ENCODE results near the gene MBOAT2.
A peak's percentile ranks its signal among the peaks of the same experiment; 100 is the strongest.

The MBOAT2 gene

DNA sequence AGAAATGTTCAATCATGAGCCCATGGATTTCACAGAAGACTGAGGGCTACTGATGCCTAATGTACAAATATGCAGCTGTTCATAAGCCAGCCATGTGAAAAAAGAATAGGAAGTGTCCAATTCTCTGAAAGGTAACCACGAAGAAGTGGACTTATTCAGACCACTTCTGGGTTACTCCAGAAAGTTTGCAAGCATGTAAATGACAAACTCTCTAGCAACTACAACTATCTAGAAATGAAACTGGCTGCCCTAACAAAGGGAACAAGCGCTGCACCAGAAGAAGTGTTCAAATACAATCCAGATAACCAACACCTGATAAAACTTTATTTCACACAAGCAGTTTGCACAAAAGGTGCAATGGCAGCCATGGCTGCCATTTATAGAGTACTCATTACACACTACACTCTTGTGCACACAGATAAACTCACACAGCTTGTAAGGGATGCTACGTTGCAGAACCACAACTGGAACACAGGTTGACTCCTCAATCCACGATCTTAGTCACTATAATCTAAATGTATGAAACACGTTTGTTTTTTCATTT lies 13.9 kb downstream of the MBOAT2 start:
- no peak overlapping the region for H3K27ac ChIP-seq (ENCODE audit: low read length)

DNA sequence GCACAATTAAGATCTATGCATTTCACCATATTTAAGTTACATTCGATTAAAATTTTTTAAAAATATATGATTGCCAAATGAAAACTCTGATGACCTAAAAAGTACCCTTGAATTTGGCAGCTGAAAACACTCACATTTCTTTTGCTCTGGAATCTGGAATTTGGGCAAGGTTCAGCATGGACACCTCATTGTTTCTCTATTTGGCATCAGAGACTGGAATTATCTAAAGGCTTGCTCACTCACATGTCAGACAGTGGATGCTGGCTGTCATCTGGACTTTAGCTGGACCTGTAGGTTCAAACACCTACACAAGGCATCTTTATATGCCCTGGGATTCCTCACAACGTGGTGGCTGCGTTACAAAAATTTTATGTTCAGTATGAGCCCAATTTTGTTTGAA lies 16.1 kb downstream of the MBOAT2 start:
- H3K27ac ChIP-seq (ENCODE audit: low read length): no peak overlapping the region
- H4K20me1 ChIP-seq (ENCODE audit: insufficient read depth, low read length): no peaks in the 10 kb centered on the region
- no peak overlapping the region for H3K4me3 ChIP-seq (ENCODE audit: low read length)
- H3K4me2 ChIP-seq (ENCODE audit: low read length): no peak overlapping the region
- H3K27me3 ChIP-seq (ENCODE audit: low read depth, low read length): peaks cover 12% of the 10 kb centered on the region; the same call in 1 of the 2 replicates
- H2AFZ ChIP-seq (ENCODE audit: low read depth, low read length): no peak overlapping the region
- no peaks in the 10 kb centered on the region for H3K79me2 ChIP-seq (ENCODE audit: low read length)
- H3K36me3 ChIP-seq (replicated peaks; ENCODE audit: low read depth, low read length): no peaks in the 10 kb centered on the region
- no peak overlapping the region for H3K9ac ChIP-seq (ENCODE audit: low read length)
- peaks cover 33% of the 10 kb centered on the region for H3K4me1 ChIP-seq (ENCODE audit: low read length)
- TF ChIP-seq CTCF (IDR thresholded peaks at IDR 0.05; ENCODE audit: low read depth, low read length) (no peak), EZH2phosphoT487 (IDR thresholded peaks at IDR 0.05; ENCODE audit: low read depth) (no peak)
- H3K9me3 ChIP-seq (ENCODE audit: insufficient read depth, low read length): no peaks in the 10 kb centered on the region

More for the DNA sequence above, 13.9 kb downstream of the MBOAT2 start:
- peaks cover 13% of the 10 kb centered on the region for H3K4me1 ChIP-seq (ENCODE audit: low read length)
- H3K27me3 ChIP-seq (ENCODE audit: low read depth, low read length): peaks cover 16% of the 10 kb centered on the region; the same call in 1 of the 2 replicates
- H3K79me2 ChIP-seq (ENCODE audit: low read length): no peaks in the 10 kb centered on the region
- H3K36me3 ChIP-seq (replicated peaks; ENCODE audit: low read depth, low read length): no peaks in the 10 kb centered on the region
- no peaks in the 10 kb centered on the region for H4K20me1 ChIP-seq (ENCODE audit: insufficient read depth, low read length)
- TF ChIP-seq CTCF (IDR thresholded peaks at IDR 0.05; ENCODE audit: low read depth, low read length) (no peak), EZH2phosphoT487 (IDR thresholded peaks at IDR 0.05; ENCODE audit: low read depth) (no peak)
- no peaks in the 10 kb centered on the region for H3K9me3 ChIP-seq (ENCODE audit: insufficient read depth, low read length)
- no peak overlapping the region for H3K4me3 ChIP-seq (ENCODE audit: low read length)
- H2AFZ ChIP-seq (ENCODE audit: low read depth, low read length): no peak overlapping the region
- H3K4me2 ChIP-seq (ENCODE audit: low read length): no peak overlapping the region
- H3K9ac ChIP-seq (ENCODE audit: low read length): no peak overlapping the region

DNA sequence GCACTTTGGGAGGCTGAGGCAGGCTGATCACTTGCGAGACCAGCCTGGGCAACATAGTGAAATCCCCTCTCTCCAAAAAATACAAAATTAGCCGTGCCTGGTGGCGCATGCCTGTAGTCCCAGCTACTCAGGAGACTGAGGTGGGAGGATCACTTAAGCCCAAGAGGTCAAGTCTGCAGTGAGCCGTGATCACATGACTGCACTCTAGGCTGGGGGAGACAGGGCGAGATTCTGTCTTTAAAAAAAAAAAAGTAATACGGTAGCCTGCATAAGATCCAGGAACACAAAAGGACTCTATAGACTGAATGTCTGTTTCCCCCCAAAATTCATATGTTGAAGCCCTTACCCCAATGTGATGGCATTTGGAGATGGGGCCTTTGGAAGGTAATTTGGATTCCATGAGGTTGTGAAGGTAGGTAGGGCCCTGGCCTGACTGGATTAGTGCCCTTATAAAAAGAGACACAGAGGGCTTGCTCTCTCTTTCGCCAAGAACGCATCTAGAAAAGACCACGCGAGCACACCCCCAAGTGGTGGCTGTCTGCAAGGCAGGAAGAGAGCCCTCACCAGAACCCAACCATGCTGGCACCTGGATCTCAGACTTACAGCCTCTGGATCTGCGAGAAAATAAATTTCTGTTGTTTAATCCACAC lies 17.0 kb downstream of the MBOAT2 start:
- H3K79me2 ChIP-seq (ENCODE audit: low read length): no peaks in the 10 kb centered on the region
- no peak overlapping the region for H3K4me2 ChIP-seq (ENCODE audit: low read length)
- H3K9me3 ChIP-seq (ENCODE audit: insufficient read depth, low read length): no peaks in the 10 kb centered on the region
- TF ChIP-seq CTCF (IDR thresholded peaks at IDR 0.05; ENCODE audit: low read depth, low read length) (peak; percentile 66), EZH2phosphoT487 (IDR thresholded peaks at IDR 0.05; ENCODE audit: low read depth) (no peak)
- no peaks in the 10 kb centered on the region for H4K20me1 ChIP-seq (ENCODE audit: insufficient read depth, low read length)
- no peak overlapping the region for H3K27ac ChIP-seq (ENCODE audit: low read length)
- H3K9ac ChIP-seq (ENCODE audit: low read length): no peak overlapping the region
- H3K36me3 ChIP-seq (replicated peaks; ENCODE audit: low read depth, low read length): no peaks in the 10 kb centered on the region
- H2AFZ ChIP-seq (ENCODE audit: low read depth, low read length): no peak overlapping the region
- peaks cover 5% of the 10 kb centered on the region; the same call in 1 of the 2 replicates for H3K27me3 ChIP-seq (ENCODE audit: low read depth, low read length)
- no peak overlapping the region for H3K4me3 ChIP-seq (ENCODE audit: low read length)
- H3K4me1 ChIP-seq (ENCODE audit: low read length): peaks cover 37% of the 10 kb centered on the region

DNA sequence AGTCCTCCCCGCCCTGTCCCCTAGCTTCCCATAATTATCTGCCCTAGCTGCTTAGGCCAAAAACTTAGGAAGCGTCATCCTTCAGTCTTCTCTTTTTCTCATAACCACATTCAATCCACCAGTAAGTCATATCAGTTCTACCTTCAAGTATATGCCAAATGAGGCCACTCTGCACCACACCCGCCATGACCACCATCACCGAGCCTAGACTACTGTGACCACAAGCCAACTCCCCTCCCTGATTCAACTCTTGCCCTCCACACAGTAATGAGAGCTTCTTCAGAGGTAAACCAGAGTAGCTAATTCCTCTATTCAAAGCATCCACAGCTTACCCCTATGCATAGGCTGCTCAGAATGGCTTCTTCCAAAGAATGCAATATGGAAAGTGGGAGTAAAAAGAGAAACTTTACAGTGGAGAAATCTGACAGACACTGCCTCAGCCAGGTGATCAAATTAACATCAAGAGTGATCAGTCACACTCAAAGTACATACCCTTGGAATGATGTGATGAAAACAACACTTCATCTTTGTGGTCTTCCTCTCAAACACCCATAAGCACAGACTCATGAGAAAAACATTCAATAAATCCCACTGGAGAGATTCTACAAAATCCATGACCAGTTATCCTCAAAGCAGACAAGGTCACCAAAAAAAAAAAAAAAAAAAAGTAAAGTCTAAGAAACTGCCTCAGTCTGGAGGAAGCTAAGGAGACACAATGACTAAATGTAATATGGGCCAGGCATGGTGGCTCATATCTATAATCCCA lies 17.7 kb downstream of the MBOAT2 start:
- Histone ChIP-seq H3K27me3 (ENCODE audit: low read depth, low read length) (peaks cover 3% of the 10 kb centered on the region; the same call in 1 of the 2 replicates), H3K9ac (ENCODE audit: low read length) (no peak overlapping the region), H3K36me3 (replicated peaks; ENCODE audit: low read depth, low read length) (no peaks in the 10 kb centered on the region), H3K9me3 (ENCODE audit: insufficient read depth, low read length) (no peaks in the 10 kb centered on the region), H4K20me1 (ENCODE audit: insufficient read depth, low read length) (no peaks in the 10 kb centered on the region), H3K27ac (ENCODE audit: low read length) (peak overlapping the region; percentile 1; the same call in 1 of the 2 replicates), H3K4me2 (ENCODE audit: low read length) (peak overlapping the region; percentile 75), H3K4me1 (ENCODE audit: low read length) (peaks cover 37% of the 10 kb centered on the region), H3K4me3 (ENCODE audit: low read length) (no peak overlapping the region), H3K79me2 (ENCODE audit: low read length) (no peaks in the 10 kb centered on the region), H2AFZ (ENCODE audit: low read depth, low read length) (no peak overlapping the region)
- no peak for TF ChIP-seq EZH2phosphoT487 (IDR thresholded peaks at IDR 0.05; ENCODE audit: low read depth)

Data from OCI-LY3 (cell line).